RPMI7951 (cell line): ENCODE data around the gene DNAH10. TPM values are rescaled to one million over a fixed set of nuclear protein-coding genes. Genes with fewer than 3 reads are reported as not detected.

Experiments used
- DNase-seq: peaks from one replicate; pipeline ENCODE4 v3.0.0-alpha.2; 2012; ENCODE audit warnings: low read depth
- total RNA-seq: library from RNA; depleted of rRNA; stranded (reverse); fragments of >200 nt; shearing (Covaris generic); gene quantifications from 2 replicates; pipeline ENCODE4 v1.2.3, GENCODE V29; 2014

Gene DNAH10
- total RNA-seq, 1 experiment from 2014 or later = under 0.01 TPM

- no peak for DNase-seq
Observed at GRCh38 chr12:123933214-123933613, 171.1 kb downstream of the DNAH10 start.

GRCh38 chr12:123934016-123934620, 172.0 kb downstream of the DNAH10 start:
- no peak for DNase-seq

GRCh38 chr12:123934829-123935228, 172.7 kb downstream of the DNAH10 start:
- DNase-seq = peak; percentile 31

GRCh38 chr12:123935956-123936355, 173.9 kb downstream of the DNAH10 start:
- DNase-seq = no peak

GRCh38 chr12:123936471-123936870, 174.4 kb downstream of the DNAH10 start:
- DNase-seq = no peak

- DNase-seq = no peak
Observed at GRCh38 chr12:123936956-123937706, 175.0 kb downstream of the DNAH10 start.

- no peak for DNase-seq
Observed at GRCh38 chr12:123937707-123938591, 175.8 kb downstream of the DNAH10 start.

GRCh38 chr12:123938679-123939480, 176.8 kb downstream of the DNAH10 start:
- DNase-seq = no peak

- DNase-seq = no peak
Observed at GRCh38 chr12:123939716-123940626, 177.9 kb downstream of the DNAH10 start.

GRCh38 chr12:123940627-123940966, 178.5 kb downstream of the DNAH10 start:
- DNase-seq = no peak

- DNase-seq = no peak
Observed at GRCh38 chr12:123941000-123941399, 178.9 kb downstream of the DNAH10 start.

GRCh38 chr12:123941624-123942237, 179.6 kb downstream of the DNAH10 start:
- no peak for DNase-seq

GRCh38 chr12:123942238-123942653, 180.1 kb downstream of the DNAH10 start:
- no peak for DNase-seq

GRCh38 chr12:123942911-123943648, 181.0 kb downstream of the DNAH10 start:
- no peak for DNase-seq

GRCh38 chr12:123943816-123944215, 181.7 kb downstream of the DNAH10 start:
- no peak for DNase-seq

- no peak for DNase-seq
Observed at GRCh38 chr12:123944696-123945095, 182.6 kb downstream of the DNAH10 start.

- DNase-seq = no peak
Observed at GRCh38 chr12:123945287-123946151, 183.4 kb downstream of the DNAH10 start.

GRCh38 chr12:123946152-123946515, 184.0 kb downstream of the DNAH10 start:
- no peak for DNase-seq
